Vein endothelial cell (primary cell): ENCODE results near the gene IL9R. TPM values are rescaled to one million over a fixed set of nuclear protein-coding genes. Genes with fewer than 3 reads are reported as not detected.

Experiments used
- total RNA-seq: library from RNA; depleted of rRNA; stranded (reverse); fragments of >200 nt; gene quantifications from 2 replicates; pipeline ENCODE4 v1.2.3, GENCODE V29; 2012

IL9R gene, protein sequence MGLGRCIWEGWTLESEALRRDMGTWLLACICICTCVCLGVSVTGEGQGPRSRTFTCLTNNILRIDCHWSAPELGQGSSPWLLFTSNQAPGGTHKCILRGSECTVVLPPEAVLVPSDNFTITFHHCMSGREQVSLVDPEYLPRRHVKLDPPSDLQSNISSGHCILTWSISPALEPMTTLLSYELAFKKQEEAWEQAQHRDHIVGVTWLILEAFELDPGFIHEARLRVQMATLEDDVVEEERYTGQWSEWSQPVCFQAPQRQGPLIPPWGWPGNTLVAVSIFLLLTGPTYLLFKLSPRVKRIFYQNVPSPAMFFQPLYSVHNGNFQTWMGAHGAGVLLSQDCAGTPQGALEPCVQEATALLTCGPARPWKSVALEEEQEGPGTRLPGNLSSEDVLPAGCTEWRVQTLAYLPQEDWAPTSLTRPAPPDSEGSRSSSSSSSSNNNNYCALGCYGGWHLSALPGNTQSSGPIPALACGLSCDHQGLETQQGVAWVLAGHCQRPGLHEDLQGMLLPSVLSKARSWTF
- total RNA-seq, result 0.10 TPM in 1 of 2 replicates, not detected in the other

DNA sequence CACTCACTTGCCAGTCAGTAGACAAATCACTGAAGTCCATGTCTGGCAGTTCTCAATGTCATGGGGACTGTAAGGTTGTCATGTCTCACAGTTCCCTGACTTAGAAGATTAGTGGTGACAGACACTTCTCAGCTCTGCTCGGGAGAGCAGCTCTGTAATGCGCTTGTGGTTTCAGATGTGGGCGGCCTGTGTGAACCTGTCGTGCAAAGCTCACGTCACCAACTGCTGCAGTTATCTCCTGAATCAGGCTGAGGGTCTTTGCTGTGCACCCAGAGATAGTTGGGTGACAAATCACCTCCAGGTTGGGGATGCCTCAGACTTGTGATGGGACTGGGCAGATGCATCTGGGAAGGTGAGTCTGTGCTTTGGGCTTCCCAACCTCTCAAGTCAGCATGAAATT, at the start of gene IL9R:
Gene IL9R (plus strand): TSS at position 261 of the 400 bp plus-strand sequence. CDS start 64 bp downstream, at position 325.

Other genes starting within 250 kb of the IL9R start
- 38.9 and 49.4 TPM in 2 replicates for gene VAMP7, start 116.4 kb upstream of the IL9R start, total RNA-seq